GM20000 (cell line): ENCODE results near the gene RAB25.

Experiments used
- DNase-seq: peaks from one replicate; pipeline ENCODE4 v3.0.0; 2012; ENCODE audit warnings: low spot score
- CTCF ChIP-seq: IDR thresholded peaks from 2 replicates; pipeline ENCODE4 v1.5.1; 2012; ENCODE audit warnings: mild to moderate bottlenecking, control low read depth; ENCODE audit errors: extremely low read depth, missing control alignments

Gene RAB25

DNA sequence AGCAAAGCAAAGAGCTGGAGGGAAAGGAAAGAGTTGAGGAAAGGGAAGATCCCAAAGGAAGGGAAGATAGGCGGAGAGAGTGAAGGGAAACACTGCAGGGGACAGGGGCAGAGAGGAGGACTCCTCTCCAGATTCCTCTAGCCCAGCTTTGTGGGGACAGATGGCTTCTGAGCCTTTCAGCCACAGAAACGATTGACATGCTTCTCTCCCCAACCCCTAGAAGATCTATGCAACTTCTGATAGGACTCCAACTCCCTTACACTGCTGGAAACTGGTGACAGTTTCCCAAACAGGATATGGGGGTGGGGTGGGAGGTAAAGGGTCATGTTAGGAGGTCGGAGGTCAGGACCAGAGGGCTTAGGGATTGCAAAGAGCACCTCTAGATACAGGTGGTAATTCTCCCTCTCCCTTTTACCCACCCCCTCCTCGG is 14.8 kb downstream of the RAB25 start:
- TF ChIP-seq CTCF: no peak

DNA sequence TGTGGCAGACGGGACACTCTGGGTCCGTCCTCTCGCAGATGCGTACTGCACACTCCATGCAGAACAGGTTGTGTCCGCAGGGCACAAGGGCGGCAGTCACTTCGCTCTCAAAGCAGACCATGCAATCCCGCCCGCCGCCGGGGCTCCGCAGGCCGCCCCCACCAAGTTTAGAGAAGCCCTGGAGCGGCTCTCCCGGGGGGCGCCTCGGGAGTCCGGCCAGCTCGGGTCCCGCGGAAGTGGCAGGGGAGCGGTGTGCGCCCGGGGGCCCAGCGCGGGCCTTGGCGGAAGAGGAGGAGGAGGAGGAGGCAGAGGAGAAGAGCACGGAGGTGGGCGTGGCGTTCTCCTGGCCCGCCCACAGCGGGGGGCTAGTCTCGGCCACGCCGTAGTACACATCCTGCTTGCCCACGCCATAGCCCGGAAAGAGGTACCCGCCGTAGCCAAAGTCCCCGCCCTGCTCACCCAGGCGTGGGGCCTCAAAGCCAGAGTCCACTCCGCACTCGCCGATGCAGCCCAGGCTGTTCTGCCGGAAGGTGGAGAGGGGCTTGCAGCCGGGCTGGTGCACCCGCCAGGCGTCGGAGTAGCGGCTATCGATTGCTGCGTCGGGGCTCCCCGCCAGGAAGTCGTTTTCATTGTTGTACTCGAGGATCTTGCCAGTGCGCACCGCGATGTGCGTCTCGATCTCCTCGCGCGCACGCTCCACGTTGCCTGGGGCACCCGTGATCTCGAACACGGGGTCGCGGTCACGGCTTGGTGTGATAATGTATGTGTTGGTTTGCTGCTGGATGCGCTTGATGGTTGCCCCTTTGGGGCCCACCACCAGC is 15.9 kb downstream of the RAB25 start:
- no peak for TF ChIP-seq CTCF
- peak; percentile 94 for DNase-seq

More for the DNA sequence above, 14.8 kb downstream of the RAB25 start:
- DNase-seq: no peak

DNA sequence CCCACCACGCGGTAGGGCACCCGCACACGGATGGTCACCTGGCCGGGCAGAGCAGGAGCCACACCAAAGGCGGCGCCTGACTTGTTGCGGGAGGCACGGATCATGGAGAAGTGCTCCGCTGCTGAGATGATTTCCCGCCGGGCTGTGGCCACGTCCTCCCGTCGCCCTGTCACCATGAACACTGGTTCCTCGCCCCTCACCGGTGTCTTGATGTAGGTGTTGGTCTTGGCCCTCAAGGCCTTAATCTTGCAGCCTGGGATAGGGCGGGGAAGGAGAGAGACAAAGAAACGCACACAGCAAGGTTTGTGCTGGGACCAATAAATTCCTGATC is 16.4 kb downstream of the RAB25 start:
- TF ChIP-seq CTCF: no peak
- DNase-seq: no peak

DNA sequence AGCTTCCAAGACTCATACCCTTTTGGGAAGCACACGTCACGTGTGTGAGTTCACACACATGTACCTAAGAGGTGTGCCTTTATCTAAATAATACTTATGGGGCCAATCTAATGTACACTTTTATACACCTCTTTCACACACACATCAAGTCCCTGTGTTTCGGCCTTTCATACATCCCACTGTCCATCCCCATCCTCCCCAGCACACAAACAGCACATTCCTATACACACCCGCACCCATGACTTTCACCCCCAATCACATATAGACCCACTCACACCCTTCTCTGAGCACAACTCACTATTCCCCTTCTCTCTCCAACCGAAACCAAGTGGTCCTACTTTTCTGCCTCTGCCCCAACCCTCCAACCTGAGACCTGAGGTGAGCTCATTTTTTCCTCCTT is 17.8 kb downstream of the RAB25 start:
- TF ChIP-seq CTCF: no peak
- no peak for DNase-seq

GRCh38 chr1:156079762-156080161 is 18.8 kb downstream of the RAB25 start:
- DNase-seq: no peak
- no peak for TF ChIP-seq CTCF

- TF ChIP-seq CTCF: no peak
Measured at GRCh38 chr1:156080241-156080862, 19.4 kb downstream of the RAB25 start.

GRCh38 chr1:156080863-156081179 is 19.9 kb downstream of the RAB25 start:
- DNase-seq: no peak
- TF ChIP-seq CTCF: no peak

More at GRCh38 chr1:156080241-156080862, 19.4 kb downstream of the RAB25 start:
- no peak for DNase-seq
